GM12892 (cell line): Measurements from ENCODE around the gene ITPR3.
A peak's percentile ranks its signal among the peaks of the same experiment; 100 is the strongest.
"Not testable (repeated sequence)": the region's sequence is repeated elsewhere in the genome, so short reads cannot be mapped to it uniquely, and the experiment has no call there.

Experiments used
- DNase-seq: peaks from one replicate; pipeline ENCODE4 v3.0.0; 2011; ENCODE audit not compliant: insufficient read length
- FAIRE-seq: peaks from 2 replicates; lab custom pipeline; 2011; peaks lifted over from hg19 to GRCh38; lab: Jason Lieb, UNC
- POLR2A ChIP-seq: IDR thresholded peaks from 2 replicates; pipeline ENCODE4 v1.6.1; 2011; ENCODE audit warnings: low read depth, low read length, control low read depth
- POLR2AphosphoS5 ChIP-seq: IDR thresholded peaks from 2 replicates; pipeline ENCODE4 v1.6.1; 2011; ENCODE audit warnings: low read depth, low read length, control low read depth
- TAF1 ChIP-seq: IDR thresholded peaks from 2 replicates; pipeline ENCODE4 v1.6.1; 2011; ENCODE audit warnings: low read depth, mild to moderate bottlenecking, control low read depth, low read length, borderline replicate concordance

ITPR3 gene

DNA sequence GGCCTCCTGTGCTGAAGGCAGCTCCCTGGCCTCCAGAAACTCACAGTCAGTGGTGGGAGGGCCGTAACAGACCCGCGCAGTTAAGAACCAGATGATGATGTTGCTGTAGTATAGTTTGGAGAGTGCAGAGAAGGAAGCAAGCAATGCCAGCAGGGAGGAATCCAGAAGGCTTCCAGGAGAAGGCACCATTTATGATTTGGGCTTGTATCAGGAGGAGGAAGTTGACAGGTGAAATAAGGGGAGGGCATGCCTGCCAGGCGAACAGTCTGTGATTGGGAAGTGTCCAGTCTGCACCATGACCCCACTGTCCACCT, 27.8 kb upstream of the ITPR3 start:
- no peak for DNase-seq
- FAIRE-seq = no peak
- TF ChIP-seq TAF1 (no peak), POLR2AphosphoS5 (no peak), POLR2A (no peak)

- DNase-seq (no peak), FAIRE-seq (no peak)
- TF ChIP-seq POLR2A (no peak), POLR2AphosphoS5 (no peak), TAF1 (no peak)
These were observed 25.9 kb upstream of the ITPR3 start for GRCh38 chr6:33595001-33595846.

GRCh38 chr6:33596894-33597293, 24.2 kb upstream of the ITPR3 start:
- FAIRE-seq, DNase-seq: not testable (repeated sequence)

DNA sequence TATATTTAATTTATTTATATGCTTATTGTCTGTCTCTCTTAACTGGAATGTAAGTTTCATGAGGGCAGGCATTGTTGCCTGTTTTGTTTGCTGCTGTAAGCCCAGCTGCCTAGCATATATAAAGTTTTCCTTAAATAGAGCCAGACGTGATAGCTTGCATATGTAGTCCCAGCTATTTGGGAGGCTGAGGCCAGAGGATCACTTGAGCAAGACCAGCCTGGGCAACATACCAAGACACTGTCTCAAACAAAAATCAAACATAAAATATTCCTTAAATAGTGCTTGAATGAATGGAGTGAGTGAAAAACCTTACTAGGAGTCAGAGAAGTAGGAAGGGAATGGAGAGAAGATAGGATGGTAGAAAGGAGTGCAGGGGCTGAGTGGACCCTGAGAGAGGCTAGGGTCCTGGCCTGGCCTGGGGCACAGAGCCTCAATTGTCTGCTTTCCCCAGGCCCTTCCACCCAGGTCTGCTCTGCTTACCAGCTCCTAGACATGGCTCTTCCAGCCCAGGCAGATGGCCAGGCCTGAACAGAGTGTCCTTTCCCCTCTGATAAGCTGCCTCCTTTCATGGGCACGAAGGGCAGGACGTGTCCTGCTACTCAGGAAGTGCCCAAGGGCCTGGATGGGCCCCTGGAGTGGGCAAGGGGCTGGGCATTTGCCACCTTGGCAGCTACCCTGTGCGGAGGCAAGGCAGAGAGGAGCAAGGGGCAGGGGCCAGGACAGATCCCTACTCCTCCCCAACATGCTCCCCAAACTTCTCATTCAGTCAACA, 23.4 kb upstream of the ITPR3 start:
- FAIRE-seq = no peak
- TF ChIP-seq POLR2AphosphoS5 = no peak
- TF ChIP-seq TAF1 = no peak
- TF ChIP-seq POLR2A = no peak
- no peak for DNase-seq

GRCh38 chr6:33599413-33599938, 21.6 kb upstream of the ITPR3 start:
- TF ChIP-seq POLR2A (no peak), TAF1 (no peak), POLR2AphosphoS5 (no peak)
- FAIRE-seq (no peak), DNase-seq (no peak)

DNA sequence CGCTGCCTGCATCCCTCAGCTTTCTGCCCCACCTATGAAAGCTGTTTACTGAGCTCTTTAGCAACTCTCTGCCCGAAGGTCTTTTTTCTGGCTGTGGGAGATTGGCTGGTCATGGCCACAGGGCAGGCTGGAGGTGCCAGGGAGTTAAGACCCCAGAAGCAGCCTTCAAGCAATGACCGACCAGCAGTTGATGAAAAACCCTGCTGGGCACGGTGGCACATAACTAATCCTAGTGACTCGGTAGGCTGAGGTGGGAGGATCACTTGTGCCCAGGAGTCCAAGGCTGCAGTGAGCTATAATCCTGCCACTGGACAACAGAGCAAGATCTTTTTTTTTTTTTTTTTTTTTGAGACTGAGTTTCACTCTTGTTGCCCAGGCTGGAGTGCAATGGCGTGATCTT, 20.4 kb upstream of the ITPR3 start:
- FAIRE-seq (no peak), DNase-seq (no peak)
- TF ChIP-seq POLR2AphosphoS5 (no peak), TAF1 (no peak), POLR2A (no peak)

- no peak for TF ChIP-seq TAF1
- no peak for TF ChIP-seq POLR2AphosphoS5
- no peak for TF ChIP-seq POLR2A
- no peak for FAIRE-seq
- DNase-seq = no peak
These were observed 18.9 kb upstream of the ITPR3 start for GRCh38 chr6:33602180-33602579.

GRCh38 chr6:33604941-33605854, 15.9 kb upstream of the ITPR3 start:
- DNase-seq (no peak), FAIRE-seq (no peak)
- TF ChIP-seq POLR2A (no peak), TAF1 (no peak), POLR2AphosphoS5 (no peak)

DNA sequence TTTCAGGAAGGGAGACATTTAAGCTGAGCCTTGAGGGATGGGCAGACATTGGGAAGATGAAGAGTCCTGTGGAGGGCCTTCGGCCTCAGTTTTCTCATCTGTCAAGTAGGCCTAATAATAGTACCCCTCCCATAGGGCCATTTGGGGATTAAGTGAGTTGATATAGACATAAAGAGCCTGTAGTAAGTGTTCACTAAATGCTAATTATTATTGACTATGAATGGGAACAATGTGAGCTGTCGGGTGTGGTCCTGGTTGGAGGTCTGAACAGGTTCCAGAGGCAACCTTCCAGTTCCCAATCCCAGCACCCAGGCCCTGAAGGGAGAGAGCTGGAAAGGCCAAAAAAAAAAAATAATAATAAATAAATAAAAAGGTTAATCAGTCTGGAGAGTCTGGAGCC, 14.5 kb upstream of the ITPR3 start:
- FAIRE-seq (no peak), DNase-seq (no peak)
- TF ChIP-seq TAF1 = no peak
- no peak for TF ChIP-seq POLR2AphosphoS5
- TF ChIP-seq POLR2A = no peak

- TF ChIP-seq POLR2AphosphoS5 = no peak
- TF ChIP-seq POLR2A = no peak
- TF ChIP-seq TAF1 = no peak
- DNase-seq (no peak), FAIRE-seq (no peak)
These were observed 13.9 kb upstream of the ITPR3 start for GRCh38 chr6:33607126-33607783.

DNA sequence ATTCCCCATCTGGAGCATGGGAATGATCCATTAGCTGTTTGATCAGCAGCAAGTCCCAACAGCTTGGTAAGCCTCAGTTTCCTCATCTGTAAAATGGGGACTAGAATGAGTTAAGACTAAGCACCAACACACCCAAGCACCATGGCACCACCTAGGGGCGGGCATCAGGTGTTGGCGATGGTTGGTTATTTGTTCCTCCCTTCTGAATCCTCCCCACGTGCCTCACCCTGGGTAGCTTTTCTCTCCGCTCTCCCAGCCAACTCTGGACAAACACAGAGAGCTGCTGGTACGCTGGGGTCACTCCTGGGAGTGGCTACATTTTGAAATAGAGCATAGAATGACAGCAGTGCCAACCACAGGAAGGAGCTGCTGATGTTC, 13.3 kb upstream of the ITPR3 start:
- no peak for DNase-seq
- no peak for TF ChIP-seq POLR2AphosphoS5
- TF ChIP-seq POLR2A = no peak
- TF ChIP-seq TAF1 = no peak
- FAIRE-seq = peak; percentile 76
